Skeletal muscle tissue (tissue), 4 donors: ENCODE data around the gene KIF21B. TPM values are rescaled to one million over a fixed set of nuclear protein-coding genes. Genes with fewer than 3 reads are reported as not detected.

Source experiments
- H3K27ac ChIP-seq: one replicate; pipeline ENCODE4 v1.7.0; 2013; ENCODE audit warnings: mild to moderate bottlenecking, low read depth, low read length, inconsistent platforms
- H3K27me3 ChIP-seq, 3 donors: one replicate each; pipeline ENCODE4 v1.7.0; 2013; ENCODE audit warnings: low read length in 3 of 3; ENCODE audit not compliant: control insufficient read depth in 3 of 3, insufficient read depth in 3 of 3
- H3K36me3 ChIP-seq, 3 donors: one replicate each; pipeline ENCODE4 v1.7.0; 2013; ENCODE audit warnings: low read length in 3 of 3; ENCODE audit not compliant: control insufficient read depth in 3 of 3, insufficient read depth in 3 of 3
- H3K4me1 ChIP-seq, 3 donors: one replicate each; pipeline ENCODE4 v1.7.0; 2013; ENCODE audit warnings: low read length in 3 of 3, mild to moderate bottlenecking in 3 of 3; ENCODE audit not compliant: control insufficient read depth in 3 of 3, insufficient read depth in 3 of 3
- H3K4me3 ChIP-seq, 3 donors: one replicate each; pipeline ENCODE4 v1.7.0; 2013; ENCODE audit warnings: low read length in 3 of 3
- H3K9ac ChIP-seq, 3 donors: one replicate each; pipeline ENCODE4 v1.7.0; 2013; ENCODE audit warnings: low read length in 3 of 3, mild to moderate bottlenecking in 3 of 3, moderate library complexity in 2 of 3, low read depth in 1 of 3
- H3K9me3 ChIP-seq, 3 donors: one replicate each; pipeline ENCODE4 v1.7.0; 2013; ENCODE audit warnings: low read length in 3 of 3; ENCODE audit not compliant: control insufficient read depth in 3 of 3
- total RNA-seq: library from RNA; depleted of rRNA; stranded (reverse); fragments of >200 nt; gene quantifications from one replicate; pipeline ENCODE4 v1.2.3, GENCODE V29; 2014
- donor health status: Osteomylitis.

KIF21B gene
- total RNA-seq, 1 donor from 2014 or later: 1.0 TPM

DNA sequence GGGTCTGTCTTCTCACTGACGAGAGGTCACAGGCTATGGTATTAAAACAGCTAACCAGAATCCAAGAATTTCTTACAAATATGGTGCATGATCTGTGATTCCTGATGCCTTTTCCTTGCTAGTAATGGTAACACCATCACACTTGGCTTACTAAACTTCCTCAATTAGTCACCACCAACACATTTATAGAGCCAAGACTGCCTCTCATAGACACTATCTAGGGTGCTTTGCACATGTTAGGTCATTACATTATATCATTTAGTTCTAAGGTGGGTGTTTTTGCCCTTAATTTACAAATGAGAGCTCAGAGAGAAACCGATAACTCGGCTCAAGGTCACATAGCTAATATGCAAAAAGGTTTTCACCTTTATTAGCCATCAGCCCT lies 8.7 kb downstream of the KIF21B start:
- Histone ChIP-seq H3K27me3 (peaks cover 0 to 50% (median 4%) of the 10 kb centered on the region in 3 donors), H3K4me1 (peaks cover 26 to 33% (median 28%) of the 10 kb centered on the region in 3 donors), H3K9me3 (no peaks in the 10 kb centered on the region), H3K9ac (no peak overlapping the region), H3K4me3 (no peak overlapping the region), H3K27ac (no peak overlapping the region), H3K36me3 (no peaks in the 10 kb centered on the region)

DNA sequence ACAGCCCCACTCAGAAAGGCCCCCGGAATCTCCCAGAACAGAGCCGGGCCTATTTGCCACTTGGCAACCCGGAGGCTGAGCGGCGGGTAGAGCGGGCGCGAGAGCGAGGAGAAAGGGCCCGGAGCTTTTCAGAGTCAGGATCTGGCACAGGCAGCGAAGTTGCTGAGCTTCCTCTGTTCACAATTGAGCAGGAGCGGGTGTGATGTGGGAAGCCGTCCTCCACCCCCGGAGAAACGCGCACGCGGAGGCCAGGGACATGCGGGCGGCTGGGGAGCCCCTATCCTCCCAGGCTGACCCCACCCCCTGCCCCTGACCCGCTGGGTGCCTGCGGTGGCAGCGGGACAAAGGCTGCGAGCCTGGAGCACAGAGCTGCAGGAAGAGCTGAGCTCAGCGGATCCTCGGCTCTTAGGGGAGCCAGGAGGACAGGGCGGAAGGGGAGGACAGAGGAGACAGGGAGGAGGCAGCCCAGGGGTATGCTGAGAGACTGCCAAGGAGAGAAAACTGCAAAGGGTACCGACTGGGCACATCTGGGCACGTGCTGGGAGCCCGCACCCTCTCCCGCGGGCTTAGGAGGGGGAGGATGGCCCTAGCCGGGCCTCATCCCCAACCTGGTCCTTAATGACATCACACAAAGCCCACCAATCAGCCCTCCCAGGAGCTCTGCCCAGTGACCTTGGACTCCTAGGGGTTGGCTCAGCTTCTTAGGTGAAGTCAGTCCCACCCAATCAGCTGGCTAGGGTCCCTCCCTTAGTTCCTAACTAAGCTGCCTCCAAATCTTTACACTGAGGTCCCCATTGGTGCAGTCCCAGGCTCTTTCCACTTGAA lies 9.3 kb downstream of the KIF21B start:
- H3K27me3 ChIP-seq: peaks cover 0 to 50% (median 4%) of the 10 kb centered on the region in 3 donors
- H3K9ac ChIP-seq: no peak overlapping the region
- H3K27ac ChIP-seq: no peak overlapping the region
- H3K9me3 ChIP-seq: no peaks in the 10 kb centered on the region
- no peak overlapping the region for H3K4me3 ChIP-seq
- H3K4me1 ChIP-seq: peaks cover 26 to 33% (median 28%) of the 10 kb centered on the region in 3 donors
- H3K36me3 ChIP-seq: no peaks in the 10 kb centered on the region

DNA sequence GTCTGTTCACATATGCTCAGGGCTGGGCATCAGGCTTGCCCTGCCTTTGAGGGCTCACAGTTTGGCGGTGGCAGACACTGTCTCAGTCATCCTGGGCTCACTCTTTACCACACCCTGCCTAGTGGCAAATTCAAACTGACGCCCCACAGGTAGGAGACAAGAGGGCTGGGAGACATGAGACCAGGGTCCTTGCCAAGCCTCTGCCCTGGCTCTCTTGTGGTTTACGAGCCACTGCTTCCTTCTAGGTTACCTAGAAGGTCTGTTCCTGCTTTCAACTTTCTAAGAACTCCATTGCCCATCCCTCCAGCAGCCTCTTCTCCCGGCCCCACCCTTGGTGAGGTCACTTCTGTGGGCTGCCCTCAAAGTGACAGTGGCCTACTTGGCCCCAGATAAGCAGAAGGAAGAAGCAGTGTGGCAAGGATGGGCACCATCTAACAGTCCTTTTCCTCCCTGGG lies 10.5 kb downstream of the KIF21B start:
- no peaks in the 10 kb centered on the region for H3K9me3 ChIP-seq
- H3K27me3 ChIP-seq: peaks cover 0 to 46% (median 4%) of the 10 kb centered on the region in 3 donors
- H3K4me3 ChIP-seq: no peak overlapping the region
- no peak overlapping the region for H3K27ac ChIP-seq
- H3K4me1 ChIP-seq: peaks cover 26 to 28% (median 26%) of the 10 kb centered on the region in 3 donors
- H3K9ac ChIP-seq: no peak overlapping the region
- no peaks in the 10 kb centered on the region for H3K36me3 ChIP-seq

DNA sequence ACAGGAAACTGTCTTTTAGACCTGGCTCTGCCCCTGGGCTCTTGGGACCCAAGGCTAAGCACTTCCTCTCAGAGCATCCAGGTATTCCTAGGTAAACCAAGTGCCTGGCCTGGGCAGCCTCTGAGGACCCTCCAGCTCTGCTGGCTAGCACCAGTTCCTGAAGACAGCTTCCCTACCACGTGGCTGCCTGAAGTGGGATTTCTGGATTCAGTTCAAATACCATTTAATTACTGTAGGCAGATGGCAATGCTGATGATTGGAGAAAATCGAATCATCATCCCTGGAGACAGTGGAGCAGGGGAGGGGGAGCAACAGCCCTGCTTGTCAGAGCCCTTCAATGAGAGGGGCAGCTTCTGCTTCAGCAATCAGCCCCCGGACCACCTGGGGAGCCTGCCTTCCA lies 11.9 kb downstream of the KIF21B start:
- H3K4me1 ChIP-seq: peaks cover 17 to 20% (median 17%) of the 10 kb centered on the region in 3 donors
- H3K36me3 ChIP-seq: no peaks in the 10 kb centered on the region
- no peak overlapping the region for H3K27ac ChIP-seq
- H3K9ac ChIP-seq: no peak overlapping the region
- no peaks in the 10 kb centered on the region for H3K9me3 ChIP-seq
- H3K4me3 ChIP-seq: no peak overlapping the region
- peaks cover 0 to 34% (median 0%) of the 10 kb centered on the region in 3 donors for H3K27me3 ChIP-seq

DNA sequence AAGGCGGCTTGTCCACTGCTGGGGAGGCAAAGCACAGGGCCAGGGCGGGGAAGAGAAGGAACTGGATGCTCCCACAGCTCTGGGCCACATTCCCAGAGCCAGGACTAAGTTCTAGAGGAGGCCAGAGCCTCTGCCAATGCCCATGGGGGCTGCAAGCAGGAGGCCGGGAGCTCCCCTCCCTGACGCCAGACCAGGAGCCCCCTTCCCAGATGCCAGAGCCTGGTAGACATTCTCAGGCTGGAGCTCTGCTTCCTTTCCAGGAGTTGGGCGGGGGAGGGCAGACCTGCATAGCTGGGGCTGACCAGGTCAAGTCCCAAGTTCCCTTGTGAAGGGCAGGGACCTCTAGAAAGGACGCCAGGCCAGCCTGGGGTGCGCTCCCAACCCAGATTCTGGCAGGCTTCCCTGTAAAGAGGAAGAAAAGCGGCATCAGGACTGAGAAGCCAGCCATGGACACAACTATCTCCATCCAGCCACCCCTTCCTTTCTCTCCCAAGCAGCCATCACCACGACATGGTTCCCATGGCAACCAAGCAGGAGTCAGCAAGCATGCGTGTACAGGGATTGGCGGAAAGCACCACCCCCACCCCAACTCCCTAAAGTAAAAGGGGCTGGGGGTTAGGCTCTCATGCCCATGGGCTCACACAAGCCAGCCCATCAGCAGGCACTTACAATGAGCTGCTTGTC lies 13.4 kb downstream of the KIF21B start:
- Histone ChIP-seq H3K27me3 (peaks cover 0 to 24% (median 4%) of the 10 kb centered on the region in 3 donors), H3K4me3 (no peak overlapping the region), H3K4me1 (peaks cover 2 to 5% (median 4%) of the 10 kb centered on the region in 3 donors), H3K9ac (no peak overlapping the region), H3K36me3 (no peaks in the 10 kb centered on the region), H3K9me3 (no peaks in the 10 kb centered on the region), H3K27ac (no peak overlapping the region)

DNA sequence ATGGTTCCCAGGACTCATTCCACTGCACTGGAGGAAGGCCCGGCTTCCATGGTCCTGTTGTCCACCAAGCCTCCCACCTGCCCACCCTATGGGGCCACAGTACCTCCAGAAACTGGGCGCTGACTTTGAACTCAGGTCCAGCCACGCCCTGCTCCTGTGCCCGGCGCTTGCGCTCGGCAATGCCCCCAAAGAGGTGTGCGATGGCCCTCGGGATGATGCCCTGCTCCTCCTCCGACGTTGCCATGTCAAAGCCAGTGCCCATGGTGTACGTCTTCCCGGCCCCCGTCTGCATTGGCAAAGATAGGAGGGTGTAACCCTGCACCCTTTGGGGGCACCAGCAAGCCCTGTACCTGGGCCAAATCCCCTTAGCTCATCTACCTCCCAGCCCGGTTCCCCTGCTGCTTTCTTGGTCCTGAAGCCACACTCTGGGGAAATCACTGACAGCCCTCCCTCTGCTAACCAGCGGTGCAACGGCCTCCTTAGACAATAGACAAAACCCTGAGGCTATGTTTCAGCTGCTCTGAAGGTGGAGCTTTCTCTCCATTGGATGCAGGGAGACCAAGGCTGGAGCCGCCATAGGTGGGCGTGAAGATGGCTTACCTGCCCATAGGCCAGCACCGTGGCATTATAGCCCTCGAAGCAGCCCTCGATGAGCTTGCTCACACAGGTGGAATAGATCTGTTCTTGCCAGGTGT lies 14.7 kb downstream of the KIF21B start:
- Histone ChIP-seq H3K27ac (no peak overlapping the region), H3K9me3 (no peaks in the 10 kb centered on the region), H3K4me1 (no peaks in the 10 kb centered on the region), H3K36me3 (no peaks in the 10 kb centered on the region), H3K27me3 (peaks cover 0 to 24% (median 4%) of the 10 kb centered on the region in 3 donors), H3K4me3 (no peak overlapping the region), H3K9ac (no peak overlapping the region)

DNA sequence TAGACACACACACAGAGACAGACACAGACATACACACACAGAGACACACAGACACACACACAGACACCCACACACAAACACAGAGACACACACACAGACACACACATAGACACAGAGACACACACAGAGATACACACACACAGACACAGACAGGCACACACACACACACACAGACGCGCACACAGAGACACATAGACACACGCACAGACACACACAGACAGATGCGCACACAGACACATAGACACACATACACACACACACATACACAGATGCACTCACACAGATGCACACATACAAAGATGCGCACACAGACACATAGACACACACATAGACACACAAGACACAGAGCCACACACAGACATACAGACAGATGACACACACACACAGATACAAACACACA lies 16.0 kb downstream of the KIF21B start:
- H3K36me3 ChIP-seq: no peaks in the 10 kb centered on the region
- H3K9me3 ChIP-seq: no peaks in the 10 kb centered on the region
- H3K4me1 ChIP-seq: no peaks in the 10 kb centered on the region
- no peak overlapping the region for H3K9ac ChIP-seq
- peaks cover 0 to 16% (median 4%) of the 10 kb centered on the region in 3 donors for H3K27me3 ChIP-seq
- no peak overlapping the region for H3K27ac ChIP-seq
- H3K4me3 ChIP-seq: no peak overlapping the region

DNA sequence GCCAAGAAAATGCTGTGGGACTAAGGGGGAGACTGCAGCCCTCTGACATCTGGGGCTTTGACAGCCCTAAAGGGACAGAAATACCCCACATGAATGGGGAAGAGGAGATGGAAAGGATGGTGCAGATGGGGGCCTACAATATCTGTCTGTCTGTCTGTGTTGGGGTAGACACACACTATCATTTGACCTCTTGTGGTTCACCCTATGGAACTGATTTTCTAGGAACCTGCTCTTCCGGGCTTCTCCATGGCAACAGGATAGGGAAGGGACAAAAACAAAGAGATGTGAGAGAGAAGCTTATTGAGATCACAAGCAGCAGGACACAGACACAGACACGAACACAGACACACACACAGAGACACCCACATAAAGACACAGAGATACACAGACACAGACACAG lies 17.1 kb downstream of the KIF21B start:
- Histone ChIP-seq H3K9me3 (no peaks in the 10 kb centered on the region), H3K36me3 (no peaks in the 10 kb centered on the region), H3K27ac (no peak overlapping the region), H3K27me3 (peaks cover 0 to 8% (median 4%) of the 10 kb centered on the region in 3 donors), H3K4me1 (no peaks in the 10 kb centered on the region), H3K4me3 (no peak overlapping the region), H3K9ac (no peak overlapping the region)

DNA sequence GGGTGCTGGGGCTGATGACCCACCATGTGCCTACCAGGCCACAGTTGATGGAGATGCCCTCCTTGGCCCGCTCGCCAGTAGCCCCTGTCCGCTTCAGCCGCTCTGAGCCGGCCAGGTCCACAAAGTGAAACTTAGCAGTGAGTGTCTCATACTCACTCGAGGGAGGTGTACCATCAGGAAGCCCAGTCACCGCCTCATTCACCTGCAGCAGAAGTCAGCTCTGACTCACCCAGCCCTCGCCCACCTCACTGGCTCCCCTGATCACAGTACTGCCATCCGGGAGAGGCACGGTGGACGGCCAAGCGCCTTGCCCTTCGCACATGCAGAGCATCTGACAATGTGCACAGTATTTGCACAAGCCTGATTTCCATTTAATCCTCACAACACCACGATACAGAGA lies 18.8 kb downstream of the KIF21B start:
- Histone ChIP-seq H3K4me3 (no peak overlapping the region), H3K27me3 (peaks cover 0 to 4% (median 0%) of the 10 kb centered on the region in 3 donors), H3K4me1 (no peaks in the 10 kb centered on the region), H3K27ac (no peak overlapping the region), H3K36me3 (no peaks in the 10 kb centered on the region), H3K9me3 (no peaks in the 10 kb centered on the region), H3K9ac (no peak overlapping the region)
